GM19324 (cell line): ENCODE results near the gene WDR59.
"Not testable (repeated sequence)": the region's sequence is repeated elsewhere in the genome, so short reads cannot be mapped to it uniquely, and the experiment has no call there.

Source experiments
- ATAC-seq: cut with Tn5 transposase; IDR thresholded peaks from one replicate; pipeline ENCODE4 v1.9.1; 2021; ENCODE audit warnings: mild to moderate bottlenecking, moderate library complexity; ENCODE audit not compliant: unreplicated experiment, low FRiP score

Gene WDR59

GRCh38 chr16:75013123-75013522 is 28.2 kb upstream of the WDR59 start:
- not testable (repeated sequence) for ATAC-seq

- peak; percentile 52 for ATAC-seq
Measured at GRCh38 chr16:75012380-75013081, 27.6 kb upstream of the WDR59 start.

GRCh38 chr16:75011634-75012307 is 26.8 kb upstream of the WDR59 start:
- ATAC-seq, result peak; percentile 43

GRCh38 chr16:75010427-75010826 is 25.5 kb upstream of the WDR59 start:
- ATAC-seq, result no peak

GRCh38 chr16:75007443-75007842 is 22.5 kb upstream of the WDR59 start:
- no peak for ATAC-seq

GRCh38 chr16:75005697-75006096 is 20.8 kb upstream of the WDR59 start:
- ATAC-seq, result no peak

GRCh38 chr16:75004460-75004859 is 19.5 kb upstream of the WDR59 start:
- ATAC-seq, result no peak

- no peak for ATAC-seq
Measured at GRCh38 chr16:75003931-75004330, 19.0 kb upstream of the WDR59 start.

- ATAC-seq, result no peak
Measured at GRCh38 chr16:75002474-75002873, 17.6 kb upstream of the WDR59 start.

- no peak for ATAC-seq
Measured at GRCh38 chr16:75000481-75001081, 15.7 kb upstream of the WDR59 start.

- no peak for ATAC-seq
Measured at GRCh38 chr16:74999609-75000480, 14.9 kb upstream of the WDR59 start.

- peak; percentile 56 for ATAC-seq
Measured at GRCh38 chr16:74999219-74999608, 14.3 kb upstream of the WDR59 start.

- peak; percentile 74 for ATAC-seq
Measured at GRCh38 chr16:74998481-74999218, 13.7 kb upstream of the WDR59 start, which contains the start of gene ZNRF1. TSS of gene ZNRF1 (plus strand) at chr16:74999024. CDS start at chr16:74999672, 648 bp downstream.

- ATAC-seq, result no peak
Measured at GRCh38 chr16:74997042-74997491, 12.1 kb upstream of the WDR59 start.

- no peak for ATAC-seq
Measured at GRCh38 chr16:74995986-74996385, 11.1 kb upstream of the WDR59 start.

- ATAC-seq, result no peak
Measured at GRCh38 chr16:74991593-74992403, 6.9 kb upstream of the WDR59 start.

- no peak for ATAC-seq
Measured at GRCh38 chr16:74991268-74991592, 6.3 kb upstream of the WDR59 start.

- no peak for ATAC-seq
Measured at GRCh38 chr16:74990832-74991231, 5.9 kb upstream of the WDR59 start.

GRCh38 chr16:74989864-74990263 is 4.9 kb upstream of the WDR59 start:
- not testable (repeated sequence) for ATAC-seq
